Measurements from ENCODE around the gene ACP1.

Gene ACP1

GRCh38 chr2:264493-265468 is at the start of gene ACP1:
ACP1 (plus strand) TSS chr2:264947; CDS start chr2:264965, 18 bp downstream.
- peak; percentile 98 for DNase-seq

GRCh38 chr2:216068-216467 is 48.7 kb upstream of the ACP1 start:
- DNase-seq: no peak

- DNase-seq: no peak
Observed at GRCh38 chr2:223451-223850, 41.3 kb upstream of the ACP1 start.

GRCh38 chr2:223971-224760 is 40.6 kb upstream of the ACP1 start:
- no peak for DNase-seq

GRCh38 chr2:228115-228514 is 36.6 kb upstream of the ACP1 start:
- no peak for DNase-seq

- no peak for DNase-seq
Observed at GRCh38 chr2:228518-229278, 36.0 kb upstream of the ACP1 start.

- DNase-seq: no peak
Observed at GRCh38 chr2:231521-232185, 33.1 kb upstream of the ACP1 start.

- no peak for DNase-seq
Observed at GRCh38 chr2:233030-233429, 31.7 kb upstream of the ACP1 start.

- no peak for DNase-seq
Observed at GRCh38 chr2:234421-234820, 30.3 kb upstream of the ACP1 start.

- no peak for DNase-seq
Observed at GRCh38 chr2:236993-237539, 27.7 kb upstream of the ACP1 start.

- no peak for DNase-seq
Observed at GRCh38 chr2:237878-238277, 26.9 kb upstream of the ACP1 start.

GRCh38 chr2:238431-238830 is 26.3 kb upstream of the ACP1 start:
- no peak for DNase-seq

- DNase-seq: no peak
Observed at GRCh38 chr2:238869-239268, 25.9 kb upstream of the ACP1 start.

- no peak for DNase-seq
Observed at GRCh38 chr2:244547-244946, 20.2 kb upstream of the ACP1 start.

- DNase-seq: no peak
Observed at GRCh38 chr2:246489-247144, 18.1 kb upstream of the ACP1 start.

- no peak for DNase-seq
Observed at GRCh38 chr2:248724-249123, 16.0 kb upstream of the ACP1 start.

GRCh38 chr2:249538-250042 is 15.2 kb upstream of the ACP1 start:
- DNase-seq: no peak

GRCh38 chr2:252001-252602 is 12.6 kb upstream of the ACP1 start:
- no peak for DNase-seq

GRCh38 chr2:253202-253638 is 11.5 kb upstream of the ACP1 start:
- no peak for DNase-seq

GRCh38 chr2:254241-254640 is 10.5 kb upstream of the ACP1 start:
- DNase-seq: no peak

GRCh38 chr2:255195-255594 is 9.6 kb upstream of the ACP1 start:
- no peak for DNase-seq

All from activated effector memory CD4-positive, alpha-beta T cell treated with anti-CD3 and anti-CD28 coated beads, Interleukin-2, amount 50 U/mL, for 16 hours (primary cell).